Type B pancreatic cell (in vitro differentiated cells): Measurements from ENCODE around the gene CYSLTR1. TPM values are rescaled to one million over a fixed set of nuclear protein-coding genes. Genes with fewer than 3 reads are reported as not detected.

ENCODE experiments used
- DNase-seq: peaks from one replicate; pipeline ENCODE4 v3.0.0; 2021; ENCODE audit warnings: mixed read lengths; ENCODE audit not compliant: unreplicated experiment; ENCODE audit errors: extremely low spot score
- H3K27ac Mint-ChIP-seq: 2 replicates; pipeline ENCODE4 v1.8.0; 2021; ENCODE audit warnings: mild to moderate bottlenecking, mixed read lengths
- H3K27me3 Mint-ChIP-seq: 2 replicates; pipeline ENCODE4 v1.8.0; 2021; ENCODE audit warnings: mixed read lengths
- H3K36me3 Mint-ChIP-seq: 2 replicates; pipeline ENCODE4 v1.8.0; 2021; ENCODE audit warnings: mixed read lengths
- H3K4me1 Mint-ChIP-seq: one replicate; pipeline ENCODE4 v1.8.0; 2021; ENCODE audit warnings: mixed read lengths; ENCODE audit not compliant: unreplicated experiment
- H3K4me3 Mint-ChIP-seq: 2 replicates; pipeline ENCODE4 v1.8.0; 2021; ENCODE audit warnings: mild to moderate bottlenecking, mixed read lengths
- H3K9me3 Mint-ChIP-seq: 2 replicates; pipeline ENCODE4 v1.8.0; 2021; ENCODE audit warnings: mixed read lengths
- CTCF ChIP-seq: fragments of 200-600 bp; sonication (generic); conservative IDR thresholded peaks from 2 replicates; pipeline ENCODE4 v1.5.0; 2021; ENCODE audit warnings: antibody characterized with exemption, mild to moderate bottlenecking
- total RNA-seq: library from RNA; stranded (reverse); gene quantifications from 2 replicates; pipeline ENCODE4 v1.2.1, GENCODE V29; 2021; ENCODE audit warnings: low replicate concordance

The CYSLTR1 gene
- total RNA-seq, 1 donor from 2014 or later: 0.10 TPM

- Mint-ChIP-seq H3K27ac (no peak overlapping the region), H3K4me1 (no peaks in the 10 kb centered on the region), H3K36me3 (no peaks in the 10 kb centered on the region), H3K9me3 (no peaks in the 10 kb centered on the region), H3K27me3 (no peaks in the 10 kb centered on the region), H3K4me3 (no peak overlapping the region)
- TF ChIP-seq CTCF: no peak
- DNase-seq: no peak
Observed at GRCh38 chrX:78322863-78323262, 4.5 kb downstream of the CYSLTR1 start.

- DNase-seq: no peak
- no peak overlapping the region for H3K4me3 Mint-ChIP-seq
- no peaks in the 10 kb centered on the region for H3K36me3 Mint-ChIP-seq
- H3K27me3 Mint-ChIP-seq: no peaks in the 10 kb centered on the region
- no peak for TF ChIP-seq CTCF
- H3K27ac Mint-ChIP-seq: no peak overlapping the region
- no peaks in the 10 kb centered on the region for H3K4me1 Mint-ChIP-seq
- H3K9me3 Mint-ChIP-seq: no peaks in the 10 kb centered on the region
Observed at GRCh38 chrX:78321809-78322208, 5.6 kb downstream of the CYSLTR1 start.

- Mint-ChIP-seq H3K4me1 (no peaks in the 10 kb centered on the region), H3K9me3 (no peaks in the 10 kb centered on the region), H3K4me3 (no peak overlapping the region), H3K36me3 (no peaks in the 10 kb centered on the region), H3K27me3 (no peaks in the 10 kb centered on the region), H3K27ac (no peak overlapping the region)
- DNase-seq: no peak
- no peak for TF ChIP-seq CTCF
Observed at GRCh38 chrX:78316265-78316664, 11.1 kb downstream of the CYSLTR1 start.

GRCh38 chrX:78315745-78316144 lies 11.7 kb downstream of the CYSLTR1 start:
- no peak overlapping the region for H3K27ac Mint-ChIP-seq
- no peaks in the 10 kb centered on the region for H3K27me3 Mint-ChIP-seq
- DNase-seq: no peak
- H3K4me3 Mint-ChIP-seq: no peak overlapping the region
- H3K9me3 Mint-ChIP-seq: no peaks in the 10 kb centered on the region
- no peak for TF ChIP-seq CTCF
- no peaks in the 10 kb centered on the region for H3K4me1 Mint-ChIP-seq
- H3K36me3 Mint-ChIP-seq: no peaks in the 10 kb centered on the region

GRCh38 chrX:78314561-78314960 lies 12.8 kb downstream of the CYSLTR1 start:
- no peaks in the 10 kb centered on the region for H3K36me3 Mint-ChIP-seq
- H3K27me3 Mint-ChIP-seq: no peaks in the 10 kb centered on the region
- no peaks in the 10 kb centered on the region for H3K9me3 Mint-ChIP-seq
- H3K4me3 Mint-ChIP-seq: no peak overlapping the region
- no peaks in the 10 kb centered on the region for H3K4me1 Mint-ChIP-seq
- DNase-seq: no peak
- TF ChIP-seq CTCF: no peak
- H3K27ac Mint-ChIP-seq: no peak overlapping the region

GRCh38 chrX:78313526-78313925 lies 13.9 kb downstream of the CYSLTR1 start:
- no peak overlapping the region for H3K4me3 Mint-ChIP-seq
- H3K27ac Mint-ChIP-seq: no peak overlapping the region
- no peak for TF ChIP-seq CTCF
- no peaks in the 10 kb centered on the region for H3K9me3 Mint-ChIP-seq
- H3K36me3 Mint-ChIP-seq: no peaks in the 10 kb centered on the region
- DNase-seq: no peak
- H3K4me1 Mint-ChIP-seq: no peaks in the 10 kb centered on the region
- no peaks in the 10 kb centered on the region for H3K27me3 Mint-ChIP-seq
